ENCODE measurements around the gene ABCA13.

ABCA13 gene

GRCh38 chr7:48452218-48452617 lies 281.0 kb downstream of the ABCA13 start:
- no peak for DNase-seq

GRCh38 chr7:48454750-48455192 lies 283.5 kb downstream of the ABCA13 start:
- DNase-seq, result no peak

- no peak for DNase-seq
Observed at GRCh38 chr7:48455363-48455762, 284.1 kb downstream of the ABCA13 start.

GRCh38 chr7:48458701-48459524 lies 287.7 kb downstream of the ABCA13 start:
- DNase-seq, result no peak

GRCh38 chr7:48466713-48467112 lies 295.5 kb downstream of the ABCA13 start:
- DNase-seq, result no peak

- no peak for DNase-seq
Observed at GRCh38 chr7:48471196-48471595, 299.9 kb downstream of the ABCA13 start.

GRCh38 chr7:48472640-48473039 lies 301.4 kb downstream of the ABCA13 start:
- DNase-seq, result no peak

- DNase-seq, result no peak
Observed at GRCh38 chr7:48473205-48473865, 302.1 kb downstream of the ABCA13 start.

- DNase-seq, result no peak
Observed at GRCh38 chr7:48481235-48481634, 310.0 kb downstream of the ABCA13 start.

GRCh38 chr7:48497521-48497920 lies 326.3 kb downstream of the ABCA13 start:
- DNase-seq, result no peak

GRCh38 chr7:48502021-48502420 lies 330.8 kb downstream of the ABCA13 start:
- DNase-seq, result no peak

GRCh38 chr7:48505051-48505450 lies 333.8 kb downstream of the ABCA13 start:
- no peak for DNase-seq

GRCh38 chr7:48505466-48505865 lies 334.2 kb downstream of the ABCA13 start:
- DNase-seq, result no peak

- no peak for DNase-seq
Observed at GRCh38 chr7:48506569-48506968, 335.3 kb downstream of the ABCA13 start.

- no peak for DNase-seq
Observed at GRCh38 chr7:48511080-48511479, 339.8 kb downstream of the ABCA13 start.

- no peak for DNase-seq
Observed at GRCh38 chr7:48512892-48513291, 341.6 kb downstream of the ABCA13 start.

- no peak for DNase-seq
Observed at GRCh38 chr7:48515171-48515570, 343.9 kb downstream of the ABCA13 start.

GRCh38 chr7:48518092-48518491 lies 346.8 kb downstream of the ABCA13 start:
- DNase-seq, result no peak

- no peak for DNase-seq
Observed at GRCh38 chr7:48522692-48523091, 351.4 kb downstream of the ABCA13 start.

GRCh38 chr7:48525736-48526732 lies 354.8 kb downstream of the ABCA13 start:
- no peak for DNase-seq

- no peak for DNase-seq
Observed at GRCh38 chr7:48528646-48529045, 357.4 kb downstream of the ABCA13 start.

- no peak for DNase-seq
Observed at GRCh38 chr7:48537561-48537960, 366.3 kb downstream of the ABCA13 start.

- DNase-seq, result no peak
Observed at GRCh38 chr7:48540746-48541145, 369.5 kb downstream of the ABCA13 start.
